HG02852 (cell line): ENCODE measurements around the gene EGFL8.

Experiments used
- ATAC-seq: cut with Tn5 transposase; IDR thresholded peaks from one replicate; pipeline ENCODE4 v1.9.1; 2021; ENCODE audit warnings: mild to moderate bottlenecking, moderate library complexity; ENCODE audit not compliant: unreplicated experiment

Gene EGFL8

DNA sequence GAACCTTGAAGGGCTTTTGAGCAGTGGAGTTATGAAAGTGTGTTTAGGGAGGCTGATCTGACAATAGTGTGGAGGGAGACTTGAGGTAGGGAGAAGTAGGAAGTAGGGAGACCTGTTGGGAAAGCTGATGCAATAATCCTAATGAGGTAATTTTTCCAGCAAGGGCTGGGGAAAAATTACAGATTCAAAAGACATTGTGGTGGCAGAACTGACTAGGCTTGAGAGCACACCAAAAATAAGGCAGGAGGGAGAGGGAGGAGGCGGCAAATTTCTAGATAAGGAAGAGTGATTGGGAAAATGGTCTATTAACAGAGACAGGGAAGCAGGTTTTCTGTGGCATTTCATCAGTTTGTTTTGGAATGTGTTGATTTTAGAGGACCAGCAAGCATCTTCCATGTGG lies 18.1 kb upstream of the EGFL8 start:
- ATAC-seq = no peak

DNA sequence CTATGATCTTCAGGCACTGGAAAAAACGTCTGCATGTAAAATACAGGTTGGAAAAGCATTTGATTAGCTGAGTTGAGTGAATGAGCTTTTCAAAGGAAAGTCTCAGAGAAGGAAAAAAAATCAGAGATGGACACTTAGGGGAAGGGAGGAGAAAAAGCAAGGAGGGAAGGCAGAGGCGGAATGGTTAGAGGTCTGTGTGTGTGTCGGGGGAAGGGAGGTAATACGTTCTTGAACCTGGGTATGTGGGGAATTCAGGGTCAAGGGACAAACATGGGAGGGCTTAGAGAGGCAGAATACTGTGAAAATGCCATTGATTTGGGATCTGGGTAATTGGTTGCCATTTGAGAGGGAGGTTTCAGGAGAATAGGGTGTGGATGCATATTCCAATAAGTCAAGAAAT lies 17.7 kb upstream of the EGFL8 start:
- ATAC-seq = no peak

DNA sequence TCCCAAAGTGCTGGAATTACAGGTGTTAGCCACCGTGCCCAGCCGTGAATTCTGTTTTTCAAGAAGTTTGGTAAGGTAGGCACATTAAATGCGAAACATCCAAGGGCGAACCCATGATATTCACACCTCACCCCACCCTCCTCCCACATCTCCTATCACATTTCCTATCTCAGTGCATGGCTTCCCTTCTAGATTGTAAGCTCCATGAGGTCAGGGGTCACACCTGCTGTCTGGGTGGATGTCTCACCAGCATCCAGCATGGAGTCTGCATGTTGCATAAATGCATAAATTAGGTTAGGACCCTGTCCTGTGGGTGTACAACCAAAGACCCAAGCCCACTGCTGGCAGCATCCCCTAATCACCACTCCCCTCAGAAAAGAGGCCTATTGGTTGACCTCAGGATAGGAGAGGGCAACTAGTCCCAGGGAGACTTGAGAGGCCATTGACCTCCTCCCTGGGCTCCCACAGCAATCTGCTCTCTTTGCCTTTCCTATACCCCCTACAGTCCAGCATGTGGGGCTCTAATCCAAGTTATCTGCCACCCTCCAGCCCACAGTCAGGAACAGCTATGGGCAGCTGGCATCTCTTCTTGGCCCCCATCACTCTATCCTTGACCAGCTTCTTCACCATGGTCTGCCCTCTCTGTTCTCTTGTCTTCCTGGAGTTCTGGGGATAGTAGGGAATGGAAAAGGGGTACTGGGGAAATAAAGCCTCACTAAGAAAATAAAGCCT lies 16.8 kb upstream of the EGFL8 start:
- ATAC-seq = no peak

GRCh38 chr6:32148289-32149091 lies 15.9 kb upstream of the EGFL8 start:
- no peak for ATAC-seq

DNA sequence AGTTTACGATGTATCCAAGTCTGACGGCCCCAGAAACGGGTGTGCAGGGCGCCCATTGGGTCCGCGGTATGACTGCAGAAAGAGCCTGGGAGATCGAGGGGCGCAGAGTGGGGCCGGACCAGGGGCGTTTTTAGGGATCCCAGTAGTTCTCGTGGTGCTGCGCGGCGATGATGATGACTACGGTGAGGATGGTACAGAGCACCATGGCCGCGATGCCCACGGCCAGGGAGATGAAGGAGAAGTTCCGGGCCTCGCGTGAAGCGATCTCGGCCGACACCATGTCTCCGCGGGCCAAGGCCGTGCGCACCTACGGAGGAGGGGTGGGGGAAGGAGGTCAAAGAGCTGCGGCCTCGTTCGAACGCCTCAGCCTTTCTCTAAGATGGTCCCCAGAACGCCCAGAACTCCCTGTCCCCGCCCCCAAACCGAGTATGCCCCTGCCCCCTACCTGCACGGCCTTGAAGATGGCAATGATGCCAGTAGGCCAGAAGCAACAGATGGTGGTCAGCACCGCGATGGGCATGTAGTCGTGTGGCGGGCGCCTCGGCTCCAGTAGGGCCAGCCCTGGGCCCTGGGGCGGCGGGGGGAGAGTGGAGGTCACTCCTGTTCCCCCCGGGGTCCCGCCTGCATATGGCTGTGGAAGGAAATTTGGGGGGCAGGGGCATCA lies 15.2 kb upstream of the EGFL8 start:
- no peak for ATAC-seq

- ATAC-seq = no peak
Observed at GRCh38 chr6:32149932-32150870, 14.2 kb upstream of the EGFL8 start.

DNA sequence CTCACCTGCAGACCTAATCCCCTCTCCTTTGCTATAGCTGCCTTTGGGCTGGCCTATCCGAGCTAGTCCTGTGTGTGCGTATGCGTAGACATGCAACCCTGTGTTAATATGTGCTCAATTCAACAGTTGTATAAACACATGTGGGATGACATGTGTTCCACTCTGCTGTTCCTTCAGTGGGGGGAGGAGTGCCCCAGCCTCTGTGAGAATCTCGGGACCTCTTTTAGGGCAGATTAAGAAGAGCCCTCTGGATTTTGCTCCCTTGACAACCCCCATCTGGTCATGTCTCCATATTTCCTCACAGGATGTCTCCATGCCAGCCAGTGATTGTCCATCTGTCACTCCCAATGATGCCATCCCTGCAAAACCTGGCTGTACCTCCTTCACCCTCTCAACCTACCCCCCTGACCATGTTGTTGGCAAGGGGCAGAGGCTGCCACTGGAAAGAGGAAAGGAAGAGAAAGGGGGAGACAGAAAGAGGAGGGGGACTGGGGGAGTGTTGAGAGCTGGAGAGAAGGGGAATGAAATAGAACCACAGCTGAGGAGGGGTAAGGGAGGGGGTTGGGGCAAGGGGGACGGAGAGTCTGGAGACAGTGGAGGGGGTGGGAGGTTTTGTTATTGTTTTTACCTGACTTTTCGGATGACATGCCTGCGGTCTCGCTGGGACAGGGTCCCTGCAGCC lies 13.1 kb upstream of the EGFL8 start:
- no peak for ATAC-seq

DNA sequence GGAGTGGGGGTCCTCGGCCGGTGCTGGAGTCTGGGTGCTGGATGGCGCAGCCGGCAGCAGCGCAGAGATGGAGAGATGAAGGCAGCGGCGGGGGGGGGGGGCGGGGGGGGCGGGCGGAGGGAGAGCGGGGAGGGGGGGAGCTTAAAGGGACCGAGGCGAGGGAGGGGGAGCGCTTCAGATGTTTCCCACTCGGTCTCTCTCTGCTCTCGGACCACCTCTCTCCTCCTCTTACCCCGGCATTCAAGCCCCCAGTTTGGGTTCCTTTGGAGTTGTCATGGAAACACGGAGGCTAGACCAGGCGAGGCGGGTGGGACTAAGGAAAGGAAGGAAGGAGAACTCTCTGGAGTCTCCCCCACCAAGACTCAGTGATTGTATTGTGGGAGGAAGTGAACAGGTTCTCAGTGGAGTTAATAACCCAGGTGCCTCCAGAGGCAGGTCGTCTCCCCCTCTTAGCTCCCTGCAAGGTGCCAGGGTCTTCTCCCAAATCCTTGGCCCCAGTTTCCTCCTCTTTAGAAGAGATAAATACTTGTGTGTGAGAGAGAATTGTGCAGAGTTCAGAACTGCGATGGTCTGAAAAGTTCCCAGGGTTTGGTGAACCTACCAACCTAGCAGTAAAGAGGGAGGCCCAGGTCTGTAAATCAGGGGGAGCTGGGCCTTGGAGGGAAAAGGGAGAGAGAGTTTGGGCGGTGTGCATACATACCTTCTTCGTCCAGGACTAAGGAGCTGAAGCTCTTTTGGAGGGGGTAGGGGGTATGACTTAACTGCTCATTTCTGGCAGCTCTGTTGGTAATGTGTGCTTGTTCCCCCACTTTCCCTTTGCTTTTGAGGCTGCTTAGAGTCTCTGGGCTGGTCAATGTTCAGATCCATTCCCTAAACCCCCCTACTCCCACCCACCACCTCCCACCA lies 12.3 kb upstream of the EGFL8 start, which contains the start of gene PRRT1:
Gene PRRT1, minus strand, starts transcription at position 77 of the 906 bp plus-strand sequence. CDS start 112 bp downstream, outside the sequence.
- no peak for ATAC-seq

- ATAC-seq = no peak
Observed at GRCh38 chr6:32152769-32153563, 11.4 kb upstream of the EGFL8 start.

- ATAC-seq = no peak
Observed at GRCh38 chr6:32153564-32154513, 10.6 kb upstream of the EGFL8 start, which contains the start of gene PPT2. PPT2 (plus strand) TSS chr6:32154141; CDS start chr6:32154595, 454 bp downstream.

GRCh38 chr6:32154514-32155161 lies 9.8 kb upstream of the EGFL8 start:
- no peak for ATAC-seq

DNA sequence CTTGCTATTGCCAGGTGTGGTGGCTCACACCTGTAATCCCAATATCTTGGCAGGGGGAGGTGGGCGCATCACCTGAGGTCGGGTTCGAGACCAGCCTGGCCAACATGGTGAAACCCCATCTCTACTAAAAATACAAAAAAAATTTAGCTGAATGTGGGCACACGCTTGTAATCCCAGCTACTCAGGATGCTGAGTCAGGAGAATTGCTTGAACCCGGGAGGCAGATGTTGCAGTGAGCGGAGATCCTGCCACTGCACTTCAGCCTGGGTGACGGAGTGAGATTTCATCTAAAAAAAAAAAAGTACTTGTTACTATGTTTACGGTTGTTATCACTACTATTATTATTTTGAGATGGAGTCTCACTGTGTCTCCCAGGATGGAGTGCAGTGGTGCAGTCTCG lies 7.5 kb upstream of the EGFL8 start:
- no peak for ATAC-seq

GRCh38 chr6:32158052-32158451 lies 6.3 kb upstream of the EGFL8 start:
- no peak for ATAC-seq

- ATAC-seq = no peak
Observed at GRCh38 chr6:32163559-32164258, 686 bp upstream of the EGFL8 start.

GRCh38 chr6:32166411-32167061 lies 2.1 kb downstream of the EGFL8 start:
- no peak for ATAC-seq
